PFSK-1 (cell line): Measurements from ENCODE around the gene CYP4F12.

ENCODE experiments used
- FOXP2 ChIP-seq: optimal IDR thresholded peaks from 2 replicates; pipeline ENCODE3; 2011; ENCODE audit warnings: borderline replicate concordance, control low read depth, inconsistent platforms; ENCODE audit not compliant: insufficient read depth; ENCODE audit errors: extremely low read length, extremely low read depth
- POLR2AphosphoS5 ChIP-seq: IDR thresholded peaks from 2 replicates; pipeline ENCODE4 v1.6.1; 2012; ENCODE audit warnings: low read depth, mild to moderate bottlenecking, control low read depth, low read length, moderate library complexity
- REST ChIP-seq, 2 experiments: IDR thresholded peaks; 2 replicates each; pipeline versions ENCODE4 v1.6.1 to v1.8.0; 2011 to 2012; ENCODE audit warnings: low read depth in 2 of 2, low read length in 2 of 2, control low read depth in 1 of 2, inconsistent platforms in 1 of 2, mild to moderate bottlenecking in 1 of 2, moderate library complexity in 1 of 2; ENCODE audit not compliant: insufficient read depth in 1 of 2
- SIN3A ChIP-seq: IDR thresholded peaks from 2 replicates; pipeline ENCODE4 v1.6.1; 2012; ENCODE audit warnings: mild to moderate bottlenecking, low read length, moderate library complexity, borderline replicate concordance; ENCODE audit not compliant: insufficient read depth
- TAF1 ChIP-seq: IDR thresholded peaks from 2 replicates; pipeline ENCODE4 v1.6.1; 2012; ENCODE audit warnings: low read length, control low read depth, borderline replicate concordance; ENCODE audit not compliant: insufficient read depth

The CYP4F12 gene

GRCh38 chr19:15642807-15643206, 30.1 kb upstream of the CYP4F12 start:
- TF ChIP-seq SIN3A (no peak), POLR2AphosphoS5 (no peak), REST (IDR thresholded peaks at IDR 0.05; ENCODE audit: insufficient read depth in 1 of 2, low read depth in 2 of 2, low read length in 2 of 2) (no peak)

- TF ChIP-seq POLR2AphosphoS5 (no peak), REST (IDR thresholded peaks at IDR 0.05; ENCODE audit: insufficient read depth in 1 of 2, low read depth in 2 of 2, low read length in 2 of 2) (no peak), SIN3A (no peak), FOXP2 (no peak), TAF1 (no peak)
These were observed 29.5 kb upstream of the CYP4F12 start for GRCh38 chr19:15643387-15643786.

- TF ChIP-seq SIN3A (no peak), REST (IDR thresholded peaks at IDR 0.05; ENCODE audit: insufficient read depth in 1 of 2, low read depth in 2 of 2, low read length in 2 of 2) (no peak), POLR2AphosphoS5 (no peak), TAF1 (no peak), FOXP2 (no peak)
These were observed 28.7 kb upstream of the CYP4F12 start for GRCh38 chr19:15644066-15644741.

GRCh38 chr19:15644816-15645215, 28.1 kb upstream of the CYP4F12 start:
- TF ChIP-seq TAF1 (no peak), FOXP2 (no peak), POLR2AphosphoS5 (no peak), SIN3A (no peak), REST (IDR thresholded peaks at IDR 0.05; ENCODE audit: insufficient read depth in 1 of 2, low read depth in 2 of 2, low read length in 2 of 2) (no peak)

GRCh38 chr19:15649526-15649925, 23.4 kb upstream of the CYP4F12 start:
- TF ChIP-seq TAF1 (no peak), REST (IDR thresholded peaks at IDR 0.05; ENCODE audit: insufficient read depth in 1 of 2, low read depth in 2 of 2, low read length in 2 of 2) (no peak), POLR2AphosphoS5 (no peak), FOXP2 (no peak), SIN3A (no peak)
